ENCODE results near the gene FRS3. TPM values are rescaled to one million over a fixed set of nuclear protein-coding genes. Genes with fewer than 3 reads are reported as not detected.
"Not testable (repeated sequence)": the region's sequence is repeated elsewhere in the genome, so short reads cannot be mapped to it uniquely, and the experiment has no call there.

Gene FRS3
- total RNA-seq, 1 donor from 2014 or later = 5.3 TPM

DNA sequence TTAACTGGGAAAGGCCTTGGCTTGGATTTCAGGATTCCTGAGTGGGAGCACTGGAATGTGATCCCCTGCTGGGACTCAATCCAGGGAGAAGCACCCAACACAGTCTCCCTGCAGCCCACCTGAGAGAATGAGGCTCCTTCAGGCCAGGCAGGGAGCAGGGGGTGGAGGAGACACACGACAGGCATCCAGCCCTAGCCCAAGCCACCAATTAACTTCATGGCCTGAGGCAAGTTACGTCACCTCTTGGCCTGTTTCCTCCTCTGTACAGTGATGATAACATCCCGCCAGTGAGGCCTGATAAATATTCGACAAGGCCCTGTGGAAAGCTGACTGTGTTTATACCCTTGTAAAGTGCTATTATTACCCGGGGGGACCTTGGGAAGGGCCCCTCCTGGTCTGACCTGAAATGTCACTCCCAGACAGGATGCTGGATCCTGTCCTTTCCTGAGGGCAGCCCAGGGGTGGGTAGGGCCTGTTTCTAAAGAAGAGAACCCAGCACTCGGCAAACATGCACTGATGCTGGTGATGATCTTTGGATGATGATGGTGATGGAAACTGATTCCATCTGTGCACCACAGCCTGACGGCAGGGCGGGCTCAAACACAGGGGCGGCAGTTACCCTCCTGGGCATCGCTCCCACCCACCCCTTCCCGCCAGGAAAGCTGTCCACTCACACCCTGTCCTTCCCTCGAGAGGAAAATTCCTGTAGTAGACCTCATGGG lies 12.4 kb downstream of the FRS3 start:
- intact Hi-C loops (cut with micrococcal nuclease) = no loop called here
- Histone ChIP-seq H3K27me3 (ENCODE audit: low read depth) (no peaks in the 10 kb centered on the region), H3K4me3 (no peak overlapping the region), H3K36me3 (peaks cover 31% of the 10 kb centered on the region), H3K4me1 (peaks cover 32% of the 10 kb centered on the region), H3K27ac (replicated peaks) (peak overlapping the region; percentile 79), H3K9me3 (replicated peaks) (no peaks in the 10 kb centered on the region)
- peak; percentile 31 for DNase-seq
- TF ChIP-seq, protein P1, sequence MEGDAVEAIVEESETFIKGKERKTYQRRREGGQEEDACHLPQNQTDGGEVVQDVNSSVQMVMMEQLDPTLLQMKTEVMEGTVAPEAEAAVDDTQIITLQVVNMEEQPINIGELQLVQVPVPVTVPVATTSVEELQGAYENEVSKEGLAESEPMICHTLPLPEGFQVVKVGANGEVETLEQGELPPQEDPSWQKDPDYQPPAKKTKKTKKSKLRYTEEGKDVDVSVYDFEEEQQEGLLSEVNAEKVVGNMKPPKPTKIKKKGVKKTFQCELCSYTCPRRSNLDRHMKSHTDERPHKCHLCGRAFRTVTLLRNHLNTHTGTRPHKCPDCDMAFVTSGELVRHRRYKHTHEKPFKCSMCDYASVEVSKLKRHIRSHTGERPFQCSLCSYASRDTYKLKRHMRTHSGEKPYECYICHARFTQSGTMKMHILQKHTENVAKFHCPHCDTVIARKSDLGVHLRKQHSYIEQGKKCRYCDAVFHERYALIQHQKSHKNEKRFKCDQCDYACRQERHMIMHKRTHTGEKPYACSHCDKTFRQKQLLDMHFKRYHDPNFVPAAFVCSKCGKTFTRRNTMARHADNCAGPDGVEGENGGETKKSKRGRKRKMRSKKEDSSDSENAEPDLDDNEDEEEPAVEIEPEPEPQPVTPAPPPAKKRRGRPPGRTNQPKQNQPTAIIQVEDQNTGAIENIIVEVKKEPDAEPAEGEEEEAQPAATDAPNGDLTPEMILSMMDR (IDR thresholded peaks at IDR 0.05; ENCODE audit: borderline replicate concordance) = no peak

DNA sequence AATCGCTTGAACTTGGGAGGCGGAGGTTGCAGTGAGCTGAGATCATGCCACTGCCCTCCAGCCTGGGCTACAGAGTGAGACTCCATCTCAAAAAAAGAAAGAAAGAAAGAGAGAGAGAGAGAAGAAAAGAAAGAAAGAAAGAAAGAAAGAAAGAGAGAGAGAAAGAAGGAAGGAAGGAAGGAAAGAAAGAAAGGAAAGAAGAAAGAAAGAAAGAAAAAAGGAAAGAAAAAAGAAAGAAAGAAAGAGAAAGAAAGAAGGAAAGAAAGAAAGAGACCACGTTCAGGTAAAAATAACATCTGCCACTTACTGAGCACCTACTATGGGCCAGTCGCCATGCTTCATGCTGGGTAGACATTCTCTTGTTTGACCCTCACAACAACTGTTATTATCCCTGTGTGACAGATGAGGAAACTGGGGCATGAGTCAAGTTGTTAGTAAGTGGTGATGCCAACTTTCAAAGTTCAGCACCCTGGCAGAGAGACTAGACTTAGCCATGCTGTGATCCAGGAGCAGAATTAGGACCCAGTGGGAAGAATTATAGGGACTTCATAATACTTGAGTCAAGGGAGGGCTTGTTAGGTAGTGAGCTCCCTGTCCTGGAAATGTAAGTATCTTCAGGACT lies 13.5 kb downstream of the FRS3 start:
- H3K9me3 ChIP-seq (replicated peaks); H3K4me3 ChIP-seq; H3K27me3 ChIP-seq (ENCODE audit: low read depth); intact Hi-C loops (cut with micrococcal nuclease); DNase-seq: not testable (repeated sequence)
- peaks cover 32% of the 10 kb centered on the region for H3K4me1 ChIP-seq
- peak overlapping the region; percentile 79 for H3K27ac ChIP-seq (replicated peaks)
- H3K36me3 ChIP-seq = peaks cover 20% of the 10 kb centered on the region

DNA sequence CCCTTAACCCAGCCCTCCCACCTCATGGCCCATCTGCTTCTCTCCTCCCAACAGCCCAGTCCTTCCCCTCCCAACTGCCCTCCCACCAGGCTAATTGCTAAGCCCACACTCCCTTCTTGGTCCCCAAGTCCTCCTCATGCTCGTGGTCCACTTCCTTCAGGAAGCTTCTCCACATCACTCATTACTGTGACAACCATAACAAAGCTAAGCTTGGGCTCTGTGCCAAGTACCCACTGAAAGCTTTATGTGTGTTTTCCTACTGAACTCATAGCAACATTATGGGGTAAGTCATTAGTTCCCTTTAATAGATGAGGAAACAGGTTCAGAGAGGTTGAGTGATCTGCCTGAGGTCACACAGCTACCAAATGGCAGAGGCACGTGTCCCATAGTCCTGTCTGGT lies 16.2 kb downstream of the FRS3 start:
- TF ChIP-seq, protein P1 (IDR thresholded peaks at IDR 0.05; ENCODE audit: borderline replicate concordance) = no peak
- DNase-seq = no peak
- intact Hi-C loops (cut with micrococcal nuclease) = no loop called here

DNA sequence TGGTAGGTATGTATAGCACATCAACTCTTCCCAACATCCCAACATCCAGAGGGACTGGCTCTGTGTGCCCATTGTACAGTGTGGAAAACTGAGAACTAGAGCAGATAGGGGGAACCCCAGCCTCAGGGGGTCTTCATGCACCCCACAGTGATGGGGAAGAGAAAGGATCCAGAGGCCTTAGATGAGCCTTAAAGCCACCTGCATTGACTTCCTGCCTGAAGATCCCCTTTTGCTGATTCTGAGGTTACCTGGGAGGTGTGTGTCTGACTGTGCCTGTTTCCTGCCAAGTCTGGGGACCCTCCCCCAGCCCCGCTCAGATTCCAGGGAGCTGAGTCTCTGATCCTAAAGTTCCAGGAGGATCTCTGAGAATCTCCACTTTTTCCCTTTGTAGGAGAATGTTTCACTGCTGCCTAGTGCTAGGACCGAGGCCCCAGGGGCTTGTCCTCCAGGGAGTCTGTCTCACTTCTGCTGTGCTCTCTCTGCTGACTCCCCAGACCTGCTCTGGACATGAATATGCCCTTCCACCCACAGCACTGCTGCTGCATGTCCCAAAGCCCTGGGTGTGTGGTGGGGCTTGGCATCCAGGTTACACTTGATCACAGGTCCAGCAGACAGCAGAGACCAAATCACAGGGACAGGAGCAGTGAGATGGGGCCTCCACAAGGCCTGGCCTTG lies 19.7 kb downstream of the FRS3 start:
- TF ChIP-seq, protein P1 (IDR thresholded peaks at IDR 0.05; ENCODE audit: borderline replicate concordance) = no peak
- no peaks in the 10 kb centered on the region for H3K9me3 ChIP-seq (replicated peaks)
- no peak for DNase-seq
- H3K27me3 ChIP-seq (ENCODE audit: low read depth) = no peaks in the 10 kb centered on the region
- intact Hi-C loops (cut with micrococcal nuclease) = no loop called here
- H3K4me3 ChIP-seq = no peak overlapping the region
- H3K27ac ChIP-seq (replicated peaks) = no peak overlapping the region
- H3K4me1 ChIP-seq = no peaks in the 10 kb centered on the region
- no peaks in the 10 kb centered on the region for H3K36me3 ChIP-seq

More for the DNA sequence above, 16.2 kb downstream of the FRS3 start:
- Histone ChIP-seq H3K27ac (replicated peaks) (no peak overlapping the region), H3K4me1 (peaks cover 25% of the 10 kb centered on the region), H3K9me3 (replicated peaks) (no peaks in the 10 kb centered on the region), H3K4me3 (no peak overlapping the region), H3K36me3 (no peaks in the 10 kb centered on the region), H3K27me3 (ENCODE audit: low read depth) (no peaks in the 10 kb centered on the region)

DNA sequence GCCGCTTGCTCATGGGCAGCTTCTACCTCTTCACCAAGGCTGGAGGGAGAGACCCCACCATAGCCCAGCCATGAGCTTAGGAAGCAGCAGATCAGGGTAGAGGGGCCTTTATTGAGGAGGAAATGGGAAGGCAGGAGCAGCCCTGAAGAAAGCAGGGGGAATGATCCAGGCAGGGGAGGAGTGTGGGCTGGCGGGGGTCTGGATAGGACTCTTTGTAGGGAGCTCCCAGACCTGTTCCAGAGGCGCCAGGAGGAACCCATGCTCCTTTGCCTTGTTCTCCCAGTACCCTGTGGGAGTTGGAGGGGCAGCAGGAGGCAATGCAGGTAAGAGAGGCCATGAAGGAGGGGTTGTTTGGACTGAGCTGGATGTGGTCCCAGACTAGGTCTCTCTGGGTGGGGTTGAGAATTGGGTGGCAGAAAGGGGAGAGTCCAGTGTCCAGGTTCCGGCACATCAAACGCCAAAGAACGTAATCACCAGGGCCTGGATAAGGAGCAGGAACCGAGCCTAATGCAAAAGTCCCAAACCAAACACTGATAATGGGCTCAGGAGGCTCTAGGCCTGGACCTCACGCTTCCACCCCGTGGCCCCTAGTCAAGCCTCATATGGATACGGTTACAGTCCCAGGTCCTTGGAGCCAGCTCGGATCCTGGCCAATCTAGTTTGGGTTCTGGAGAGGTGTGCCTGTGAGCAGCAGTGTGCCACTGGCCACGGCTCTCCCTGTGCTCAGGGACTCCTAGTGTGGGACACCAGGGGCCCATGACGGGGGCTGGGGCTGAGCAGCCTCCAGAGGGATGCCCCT lies 20.4 kb downstream of the FRS3 start:
- TF ChIP-seq, protein P1 (IDR thresholded peaks at IDR 0.05; ENCODE audit: borderline replicate concordance) = no peak
- Histone ChIP-seq H3K27me3 (ENCODE audit: low read depth) (no peaks in the 10 kb centered on the region), H3K9me3 (replicated peaks) (no peaks in the 10 kb centered on the region), H3K36me3 (no peaks in the 10 kb centered on the region), H3K4me1 (no peaks in the 10 kb centered on the region), H3K27ac (replicated peaks) (no peak overlapping the region), H3K4me3 (no peak overlapping the region)
- DNase-seq = no peak
- intact Hi-C loops (cut with micrococcal nuclease) = no loop called here

All from left ventricle myocardium inferior (tissue), 1 donor.